ENCODE measurements around the gene IQCF5.

- TF ChIP-seq CTCF (IDR thresholded peaks at IDR 0.05) (no peak), EZH2 (IDR thresholded peaks at IDR 0.05; ENCODE audit: borderline replicate concordance, insufficient read depth, low read depth, low read length, poor library complexity, severe bottlenecking) (no peak)
Measured at GRCh38 chr3:51862886-51863285, 12.5 kb downstream of the IQCF5 start.

All from B cell (primary cell).